Left cardiac atrium (tissue), 4 donors: ENCODE data around the gene BCAT1. TPM values are rescaled to one million over a fixed set of nuclear protein-coding genes. Genes with fewer than 3 reads are reported as not detected.
A peak's percentile ranks its signal among the peaks of the same experiment; 100 is the strongest.
"Not testable (repeated sequence)": the region's sequence is repeated elsewhere in the genome, so short reads cannot be mapped to it uniquely, and the experiment has no call there.

Experiments used
- ATAC-seq, 2 donors: fragments of 200-7000 bp; cut with Tn5 transposase; one replicate each; pipeline ENCODE4 v1.9.1; 2020; ENCODE audit warnings: mild to moderate bottlenecking in 2 of 2, moderate library complexity in 2 of 2
- DNase-seq: peaks from one replicate; pipeline ENCODE4 v3.0.0-alpha.2; 2020
- intact Hi-C, 2 donors: fragments of 100-400 bp; cut with DNase I; formaldehyde crosslinking; loops; one replicate each; pipeline versions ENCODE4 v1.14.1 to v1.15.1; 2022 to 2023
- total RNA-seq, 2 donors: library from RNA; stranded (reverse); fragmentation: NEBNext Ultra II Directional; extraction: Animal tissue kit (Norgen Biotek cat#: 25700); gene quantifications; one replicate each; pipeline ENCODE4 v1.2.1, GENCODE V29; 2021
- donor health status: DM: no; HTN: yes; CAD: no.
- donor health status: DM: no; HTN: yes; CAD: no; lungs with severe emphysema.
- donor health status: DM: yes; HTN: yes; CAD: no.
- donor health status: Dilated cardiomyopathy.

BCAT1 gene
- total RNA-seq, 2 donors from 2014 or later: 10.9 to 14.0 TPM

- no peak for ATAC-seq
- intact Hi-C loops: no loop called here
- DNase-seq: no peak
These were observed 15.1 kb downstream of the BCAT1 start for GRCh38 chr12:24933694-24934407.

GRCh38 chr12:24931666-24932405 lies 17.1 kb downstream of the BCAT1 start:
- ATAC-seq: peak in 1 of 2 donors; percentile 43
- intact Hi-C loops: no loop called here
- DNase-seq: no peak

- intact Hi-C loops: no loop called here
- no peak for DNase-seq
- no peak for ATAC-seq
These were observed 18.9 kb downstream of the BCAT1 start for GRCh38 chr12:24929953-24930352.

GRCh38 chr12:24928533-24929306 lies 20.2 kb downstream of the BCAT1 start:
- intact Hi-C loops, DNase-seq, ATAC-seq: not testable (repeated sequence)

- ATAC-seq (no peak), DNase-seq (no peak)
- intact Hi-C loops: no loop called here
These were observed 20.8 kb downstream of the BCAT1 start for GRCh38 chr12:24928131-24928530.

GRCh38 chr12:24926080-24926479 lies 22.8 kb downstream of the BCAT1 start:
- ATAC-seq, DNase-seq, intact Hi-C loops: not testable (repeated sequence)

- ATAC-seq (no peak), DNase-seq (no peak)
- intact Hi-C loops: no loop called here
These were observed 26.8 kb downstream of the BCAT1 start for GRCh38 chr12:24922090-24922489.

GRCh38 chr12:24921251-24922038 lies 27.5 kb downstream of the BCAT1 start:
- intact Hi-C loops: no loop called here
- DNase-seq: no peak
- ATAC-seq: no peak

- DNase-seq (no peak), ATAC-seq (no peak)
- intact Hi-C loops: no loop called here
These were observed 28.8 kb downstream of the BCAT1 start for GRCh38 chr12:24920141-24920540.

GRCh38 chr12:24919346-24920001 lies 29.4 kb downstream of the BCAT1 start:
- ATAC-seq (no peak), DNase-seq (no peak)
- intact Hi-C loops: no loop called here

GRCh38 chr12:24918596-24918995 lies 30.3 kb downstream of the BCAT1 start:
- intact Hi-C loops: no loop called here
- DNase-seq (no peak), ATAC-seq (no peak)

GRCh38 chr12:24915501-24915900 lies 33.4 kb downstream of the BCAT1 start:
- no peak for DNase-seq
- intact Hi-C loops: no loop called here
- ATAC-seq: no peak

- intact Hi-C loops: no loop called here
- no peak for DNase-seq
- no peak for ATAC-seq
These were observed 34.9 kb downstream of the BCAT1 start for GRCh38 chr12:24913953-24914352.

- DNase-seq (no peak), ATAC-seq (no peak)
- intact Hi-C loops: no loop called here
These were observed 35.8 kb downstream of the BCAT1 start for GRCh38 chr12:24913130-24913529.

GRCh38 chr12:24911271-24911791 lies 37.6 kb downstream of the BCAT1 start:
- intact Hi-C loops: no loop called here
- no peak for DNase-seq
- no peak for ATAC-seq

GRCh38 chr12:24910192-24910591 lies 38.7 kb downstream of the BCAT1 start:
- DNase-seq, intact Hi-C loops, ATAC-seq: not testable (repeated sequence)

- ATAC-seq: peak; percentile 44 to 89
- DNase-seq: peak; percentile 51
- intact Hi-C loops: no loop called here
These were observed 39.2 kb downstream of the BCAT1 start for GRCh38 chr12:24909667-24910066.

- DNase-seq: no peak
- ATAC-seq: no peak
- intact Hi-C loops: no loop called here
These were observed 41.4 kb downstream of the BCAT1 start for GRCh38 chr12:24907464-24907863.
